HCT116 (cell line): ENCODE measurements around the gene CTXN3.

Experiments
- ATF3 ChIP-seq: IDR thresholded peaks from 2 replicates; pipeline ENCODE4 v1.6.1; 2012
- CEBPB ChIP-seq: IDR thresholded peaks from 2 replicates; pipeline ENCODE4 v1.6.1; 2012; ENCODE audit warnings: low read depth
- ELF1 ChIP-seq: IDR thresholded peaks from 2 replicates; pipeline ENCODE4 v1.6.1; 2012; ENCODE audit warnings: low read depth, borderline replicate concordance
- EZH2 ChIP-seq: fragments of 200-600 bp; sonication (generic); IDR thresholded peaks from 2 replicates; pipeline ENCODE4 v1.6.1; 2017; ENCODE audit warnings: antibody characterized with exemption, mixed run types
- POLR2AphosphoS5 ChIP-seq: IDR thresholded peaks from 2 replicates; pipeline ENCODE4 v1.6.1; 2011; ENCODE audit warnings: mild to moderate bottlenecking, low read depth, low read length, moderate library complexity
- SIN3A ChIP-seq: IDR thresholded peaks from 2 replicates; pipeline ENCODE4 v1.6.1; 2012; ENCODE audit warnings: low read depth
- TF ChIP-seq, protein P1 (sequence below): IDR thresholded peaks from 2 replicates; pipeline ENCODE4 v1.6.1; 2012; ENCODE audit warnings: low read depth
- TF ChIP-seq, protein P2 (sequence below), 3 experiments: fragments of 200-600 bp in 1 of 3; sonication (generic) in 1 of 3; IDR thresholded peaks in 2 of 3; conservative IDR thresholded peaks in 1 of 3; 2 replicates each; pipeline ENCODE4 v1.5.1; 2012 to 2017; ENCODE audit warnings: low read depth in 2 of 3, low read length in 2 of 3, antibody characterized with exemption in 1 of 3, borderline replicate concordance in 1 of 3, control low read depth in 1 of 3, mild to moderate bottlenecking in 1 of 3, mixed read lengths in 1 of 3, mixed run types in 1 of 3, moderate library complexity in 1 of 3; ENCODE audit not compliant: insufficient read depth in 1 of 3
- TF ChIP-seq, protein P3 (sequence below): IDR thresholded peaks from 2 replicates; pipeline ENCODE4 v1.6.1; 2012

GRCh38 chr5:127699416-127699815 lies 50.5 kb downstream of the CTXN3 start:
- TF ChIP-seq SIN3A (no peak), POLR2AphosphoS5 (no peak), EZH2 (no peak), ATF3 (no peak), CEBPB (no peak), ELF1 (no peak)
- TF ChIP-seq, protein P1, sequence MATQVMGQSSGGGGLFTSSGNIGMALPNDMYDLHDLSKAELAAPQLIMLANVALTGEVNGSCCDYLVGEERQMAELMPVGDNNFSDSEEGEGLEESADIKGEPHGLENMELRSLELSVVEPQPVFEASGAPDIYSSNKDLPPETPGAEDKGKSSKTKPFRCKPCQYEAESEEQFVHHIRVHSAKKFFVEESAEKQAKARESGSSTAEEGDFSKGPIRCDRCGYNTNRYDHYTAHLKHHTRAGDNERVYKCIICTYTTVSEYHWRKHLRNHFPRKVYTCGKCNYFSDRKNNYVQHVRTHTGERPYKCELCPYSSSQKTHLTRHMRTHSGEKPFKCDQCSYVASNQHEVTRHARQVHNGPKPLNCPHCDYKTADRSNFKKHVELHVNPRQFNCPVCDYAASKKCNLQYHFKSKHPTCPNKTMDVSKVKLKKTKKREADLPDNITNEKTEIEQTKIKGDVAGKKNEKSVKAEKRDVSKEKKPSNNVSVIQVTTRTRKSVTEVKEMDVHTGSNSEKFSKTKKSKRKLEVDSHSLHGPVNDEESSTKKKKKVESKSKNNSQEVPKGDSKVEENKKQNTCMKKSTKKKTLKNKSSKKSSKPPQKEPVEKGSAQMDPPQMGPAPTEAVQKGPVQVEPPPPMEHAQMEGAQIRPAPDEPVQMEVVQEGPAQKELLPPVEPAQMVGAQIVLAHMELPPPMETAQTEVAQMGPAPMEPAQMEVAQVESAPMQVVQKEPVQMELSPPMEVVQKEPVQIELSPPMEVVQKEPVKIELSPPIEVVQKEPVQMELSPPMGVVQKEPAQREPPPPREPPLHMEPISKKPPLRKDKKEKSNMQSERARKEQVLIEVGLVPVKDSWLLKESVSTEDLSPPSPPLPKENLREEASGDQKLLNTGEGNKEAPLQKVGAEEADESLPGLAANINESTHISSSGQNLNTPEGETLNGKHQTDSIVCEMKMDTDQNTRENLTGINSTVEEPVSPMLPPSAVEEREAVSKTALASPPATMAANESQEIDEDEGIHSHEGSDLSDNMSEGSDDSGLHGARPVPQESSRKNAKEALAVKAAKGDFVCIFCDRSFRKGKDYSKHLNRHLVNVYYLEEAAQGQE, result no peak
- TF ChIP-seq, protein P2, sequence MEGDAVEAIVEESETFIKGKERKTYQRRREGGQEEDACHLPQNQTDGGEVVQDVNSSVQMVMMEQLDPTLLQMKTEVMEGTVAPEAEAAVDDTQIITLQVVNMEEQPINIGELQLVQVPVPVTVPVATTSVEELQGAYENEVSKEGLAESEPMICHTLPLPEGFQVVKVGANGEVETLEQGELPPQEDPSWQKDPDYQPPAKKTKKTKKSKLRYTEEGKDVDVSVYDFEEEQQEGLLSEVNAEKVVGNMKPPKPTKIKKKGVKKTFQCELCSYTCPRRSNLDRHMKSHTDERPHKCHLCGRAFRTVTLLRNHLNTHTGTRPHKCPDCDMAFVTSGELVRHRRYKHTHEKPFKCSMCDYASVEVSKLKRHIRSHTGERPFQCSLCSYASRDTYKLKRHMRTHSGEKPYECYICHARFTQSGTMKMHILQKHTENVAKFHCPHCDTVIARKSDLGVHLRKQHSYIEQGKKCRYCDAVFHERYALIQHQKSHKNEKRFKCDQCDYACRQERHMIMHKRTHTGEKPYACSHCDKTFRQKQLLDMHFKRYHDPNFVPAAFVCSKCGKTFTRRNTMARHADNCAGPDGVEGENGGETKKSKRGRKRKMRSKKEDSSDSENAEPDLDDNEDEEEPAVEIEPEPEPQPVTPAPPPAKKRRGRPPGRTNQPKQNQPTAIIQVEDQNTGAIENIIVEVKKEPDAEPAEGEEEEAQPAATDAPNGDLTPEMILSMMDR (IDR thresholded peaks at IDR 0.05 in 2 of 3, conservative IDR thresholded peaks at IDR 0.05 in 1 of 3; ENCODE audit: borderline replicate concordance in 1 of 3, insufficient read depth in 1 of 3, low read depth in 2 of 3, low read length in 2 of 3), result no peak
- TF ChIP-seq, protein P3, sequence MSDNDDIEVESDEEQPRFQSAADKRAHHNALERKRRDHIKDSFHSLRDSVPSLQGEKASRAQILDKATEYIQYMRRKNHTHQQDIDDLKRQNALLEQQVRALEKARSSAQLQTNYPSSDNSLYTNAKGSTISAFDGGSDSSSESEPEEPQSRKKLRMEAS, result no peak
